Activated naive CD8-positive, alpha-beta T cell (primary cell): ENCODE measurements around the gene FCN2.

Source experiments
- H3K27ac Mint-ChIP-seq: one replicate; pipeline ENCODE4 v1.8.0; 2021; ENCODE audit warnings: mixed read lengths
- H3K27me3 Mint-ChIP-seq: one replicate; pipeline ENCODE4 v1.8.0; 2021; ENCODE audit warnings: mixed read lengths
- H3K36me3 Mint-ChIP-seq: one replicate; pipeline ENCODE4 v1.8.0; 2021; ENCODE audit warnings: mixed read lengths
- H3K4me1 Mint-ChIP-seq: one replicate; pipeline ENCODE4 v1.8.0; 2021; ENCODE audit warnings: low read depth, mixed read lengths
- H3K4me3 Mint-ChIP-seq: one replicate; pipeline ENCODE4 v1.8.0; 2021; ENCODE audit warnings: mild to moderate bottlenecking, mixed read lengths
- H3K9me3 Mint-ChIP-seq: one replicate; pipeline ENCODE4 v1.8.0; 2021; ENCODE audit warnings: low read depth, mixed read lengths

The FCN2 gene

DNA sequence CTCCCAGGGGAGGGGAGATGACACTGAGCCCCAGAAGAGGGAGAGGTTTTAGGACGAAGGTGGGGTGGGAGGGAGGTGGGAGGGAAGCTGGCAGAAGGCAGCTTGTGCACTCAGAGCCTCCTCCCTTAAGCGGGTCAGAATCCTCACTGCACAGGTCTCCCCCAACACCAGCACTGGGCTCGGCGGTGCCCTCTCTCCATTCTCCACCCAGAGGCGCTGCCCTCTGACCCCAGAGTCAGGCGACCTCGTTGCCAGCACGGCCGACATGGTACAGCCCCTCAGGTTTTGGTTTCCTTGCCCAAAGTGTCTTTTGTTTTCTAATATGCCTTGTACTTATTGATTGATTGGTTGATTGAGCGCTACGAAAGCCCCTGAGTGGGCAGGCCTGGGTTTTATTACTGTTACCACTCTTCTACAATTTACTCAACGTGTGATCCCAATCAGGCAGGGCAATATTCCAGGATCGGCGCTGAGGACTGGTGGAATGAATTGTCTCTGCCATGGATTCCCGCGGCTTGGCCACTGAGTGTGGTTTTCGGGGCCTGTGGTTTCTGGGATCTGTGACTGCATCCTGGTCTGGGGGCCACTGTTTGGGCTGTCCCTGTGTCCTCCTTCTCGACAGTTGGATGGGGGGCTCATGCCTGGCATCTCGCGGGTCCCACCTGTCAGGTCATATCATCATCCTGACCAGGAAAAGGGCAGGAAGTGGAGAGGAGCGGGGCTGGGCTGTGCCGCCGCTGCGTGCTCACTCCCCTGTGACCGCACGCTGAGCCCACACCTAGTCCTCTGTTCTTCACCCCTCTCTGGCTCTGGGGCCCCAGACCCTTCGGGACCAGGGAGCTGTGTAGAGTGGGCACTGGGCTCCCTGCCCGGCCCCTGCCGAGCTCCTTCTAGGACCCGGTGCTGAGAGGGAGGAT, 9.6 kb upstream of the FCN2 start:
- Mint-ChIP-seq H3K36me3 (no peaks in the 10 kb centered on the region), H3K27ac (no peak overlapping the region), H3K27me3 (peaks cover 2% of the 10 kb centered on the region), H3K4me1 (no peaks in the 10 kb centered on the region), H3K4me3 (no peak overlapping the region), H3K9me3 (no peaks in the 10 kb centered on the region)

DNA sequence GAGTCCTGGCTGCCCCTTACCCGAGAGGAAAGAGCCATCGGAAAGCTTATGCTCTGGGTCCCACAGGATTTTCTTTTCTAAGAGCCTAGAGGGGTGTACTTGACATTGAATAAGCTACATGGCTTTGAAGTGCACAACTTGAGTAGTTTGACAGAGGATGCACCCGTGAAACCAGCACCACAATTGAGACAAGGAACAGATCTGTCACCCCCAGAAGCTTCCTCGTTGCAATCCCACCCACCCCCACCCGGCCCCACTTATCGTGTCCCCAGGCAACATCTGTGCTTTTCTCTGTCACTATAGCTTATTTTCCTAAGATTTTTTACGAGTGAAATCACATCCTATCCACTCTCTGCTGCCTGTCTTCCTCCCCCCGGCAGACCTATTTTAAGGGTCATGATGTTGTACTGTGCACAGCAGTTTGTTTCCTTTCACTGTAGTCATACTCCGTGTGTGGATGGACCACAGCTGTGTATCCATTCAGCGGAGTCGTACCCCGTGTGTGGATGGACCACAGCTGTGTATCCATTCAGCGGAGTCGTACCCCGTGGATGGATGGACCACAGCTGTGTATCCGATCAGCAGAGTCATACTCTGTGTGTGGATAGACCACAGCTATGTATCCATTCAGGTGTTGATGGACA, 8.8 kb upstream of the FCN2 start:
- Mint-ChIP-seq H3K36me3 (no peaks in the 10 kb centered on the region), H3K27me3 (peaks cover 2% of the 10 kb centered on the region), H3K27ac (no peak overlapping the region), H3K4me3 (no peak overlapping the region), H3K4me1 (no peaks in the 10 kb centered on the region), H3K9me3 (no peaks in the 10 kb centered on the region)

GRCh38 chr9:134872482-134873231, 8.0 kb upstream of the FCN2 start:
- Mint-ChIP-seq H3K36me3 (no peaks in the 10 kb centered on the region), H3K4me3 (no peak overlapping the region), H3K9me3 (no peaks in the 10 kb centered on the region), H3K27me3 (peaks cover 2% of the 10 kb centered on the region), H3K4me1 (no peaks in the 10 kb centered on the region), H3K27ac (no peak overlapping the region)

DNA sequence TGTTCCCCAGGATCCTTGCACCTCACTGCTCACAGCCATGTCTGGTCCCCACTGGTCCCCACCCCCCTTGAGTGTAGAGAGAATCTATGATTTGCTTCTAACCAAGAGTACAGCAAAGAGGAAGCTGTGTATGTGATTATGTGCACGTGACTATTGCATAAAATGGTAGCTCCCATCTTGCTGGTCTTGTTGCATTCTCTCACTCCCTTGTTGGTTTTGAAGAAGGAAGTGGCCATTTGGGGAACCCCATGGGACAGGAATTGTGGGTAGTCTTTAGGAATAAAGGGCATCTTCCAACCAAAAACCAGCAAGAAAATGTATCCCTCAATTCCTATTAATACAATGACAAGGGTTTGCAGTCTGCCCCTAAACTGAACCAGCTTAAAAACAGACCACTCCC, 5.2 kb upstream of the FCN2 start:
- Mint-ChIP-seq H3K27ac (no peak overlapping the region), H3K4me1 (no peaks in the 10 kb centered on the region), H3K27me3 (peaks cover 2% of the 10 kb centered on the region), H3K9me3 (no peaks in the 10 kb centered on the region), H3K36me3 (no peaks in the 10 kb centered on the region), H3K4me3 (no peak overlapping the region)

GRCh38 chr9:134877541-134877940, 3.1 kb upstream of the FCN2 start:
- Mint-ChIP-seq H3K4me3 (no peak overlapping the region), H3K27me3 (peaks cover 2% of the 10 kb centered on the region), H3K9me3 (no peaks in the 10 kb centered on the region), H3K27ac (no peak overlapping the region), H3K4me1 (no peaks in the 10 kb centered on the region), H3K36me3 (no peaks in the 10 kb centered on the region)

- H3K27me3 Mint-ChIP-seq, result no peaks in the 10 kb centered on the region
- no peaks in the 10 kb centered on the region for H3K36me3 Mint-ChIP-seq
- H3K27ac Mint-ChIP-seq, result no peak overlapping the region
These were observed 736 bp upstream of the FCN2 start for GRCh38 chr9:134879664-134880483.

DNA sequence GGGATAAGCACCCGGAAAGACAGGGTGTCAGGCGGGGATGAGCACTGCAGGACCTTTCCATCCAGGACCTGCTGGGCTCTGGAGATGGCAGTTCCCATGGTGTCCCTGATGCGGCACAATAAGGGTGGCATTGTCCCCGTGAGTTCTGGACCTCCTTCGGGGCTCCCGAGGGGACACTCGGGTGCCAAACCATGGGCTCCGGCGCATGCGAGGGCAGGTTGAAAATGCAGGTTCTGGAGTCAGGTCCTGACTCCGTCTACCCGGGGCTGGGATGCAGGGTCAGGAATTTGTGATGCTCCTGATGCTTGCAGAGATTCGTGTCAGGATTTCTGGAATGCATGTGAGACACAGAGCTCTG, 682 bp downstream of the FCN2 start:
- Mint-ChIP-seq H3K27ac (no peak overlapping the region), H3K27me3 (no peaks in the 10 kb centered on the region), H3K9me3 (no peaks in the 10 kb centered on the region), H3K4me3 (no peak overlapping the region), H3K4me1 (no peaks in the 10 kb centered on the region), H3K36me3 (no peaks in the 10 kb centered on the region)

More at GRCh38 chr9:134879664-134880483, 736 bp upstream of the FCN2 start:
- H3K4me3 Mint-ChIP-seq, result no peak overlapping the region
- no peaks in the 10 kb centered on the region for H3K4me1 Mint-ChIP-seq
- no peaks in the 10 kb centered on the region for H3K9me3 Mint-ChIP-seq

- Mint-ChIP-seq H3K27me3 (no peaks in the 10 kb centered on the region), H3K9me3 (no peaks in the 10 kb centered on the region), H3K4me1 (no peaks in the 10 kb centered on the region), H3K4me3 (no peak overlapping the region), H3K36me3 (no peaks in the 10 kb centered on the region), H3K27ac (no peak overlapping the region)
These were observed 1.7 kb downstream of the FCN2 start for GRCh38 chr9:134882204-134882785.

DNA sequence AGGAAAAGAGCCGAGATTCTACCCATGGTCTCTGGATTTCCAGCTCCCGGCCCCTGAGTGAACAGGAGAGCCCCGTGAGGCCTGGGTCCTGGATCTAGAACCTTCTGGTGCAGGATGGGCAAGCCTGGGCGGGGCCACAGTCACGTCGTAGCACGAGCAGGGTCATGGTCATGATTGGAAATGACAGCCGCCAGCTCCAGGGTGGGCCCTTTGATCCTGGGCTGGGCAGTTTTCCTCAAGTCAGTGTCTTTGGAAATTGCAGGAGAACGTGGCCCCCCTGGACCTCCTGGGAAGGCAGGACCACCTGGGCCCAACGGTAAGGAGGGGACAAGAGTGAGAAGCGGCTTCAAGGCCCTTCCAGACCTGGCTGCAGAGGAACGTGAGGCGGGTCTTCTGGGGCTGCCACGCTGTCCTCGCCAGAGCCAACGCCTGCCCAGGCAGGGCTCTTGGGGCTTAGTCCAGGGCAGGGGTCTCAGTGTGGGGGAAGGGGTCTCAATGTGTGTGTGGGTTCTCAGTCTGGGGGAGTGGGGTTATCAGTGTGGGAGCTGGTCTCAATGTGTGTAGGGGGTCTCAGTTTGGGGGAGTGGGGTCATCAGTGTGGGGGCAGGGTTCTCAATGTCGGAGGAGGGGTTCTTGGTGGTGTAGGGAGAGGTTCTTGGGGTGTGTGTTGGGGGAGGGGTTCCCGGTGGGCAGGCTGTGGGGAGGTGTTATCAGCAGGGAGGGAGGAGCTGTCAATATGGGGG, 2.6 kb downstream of the FCN2 start:
- H3K27ac Mint-ChIP-seq, result no peak overlapping the region
- H3K4me3 Mint-ChIP-seq, result no peak overlapping the region
- peaks cover 2% of the 10 kb centered on the region for H3K4me1 Mint-ChIP-seq
- H3K9me3 Mint-ChIP-seq, result no peaks in the 10 kb centered on the region
- H3K36me3 Mint-ChIP-seq, result no peaks in the 10 kb centered on the region
- H3K27me3 Mint-ChIP-seq, result no peaks in the 10 kb centered on the region

- H3K36me3 Mint-ChIP-seq, result no peaks in the 10 kb centered on the region
- no peaks in the 10 kb centered on the region for H3K27me3 Mint-ChIP-seq
- H3K4me3 Mint-ChIP-seq, result no peak overlapping the region
- peaks cover 2% of the 10 kb centered on the region for H3K4me1 Mint-ChIP-seq
- H3K27ac Mint-ChIP-seq, result no peak overlapping the region
- no peaks in the 10 kb centered on the region for H3K9me3 Mint-ChIP-seq
These were observed 3.9 kb downstream of the FCN2 start for GRCh38 chr9:134884492-134884891.

GRCh38 chr9:134885001-134885678, 4.5 kb downstream of the FCN2 start:
- Mint-ChIP-seq H3K27ac (no peak overlapping the region), H3K4me1 (peaks cover 2% of the 10 kb centered on the region), H3K27me3 (no peaks in the 10 kb centered on the region), H3K9me3 (no peaks in the 10 kb centered on the region), H3K36me3 (no peaks in the 10 kb centered on the region), H3K4me3 (no peak overlapping the region)

- Mint-ChIP-seq H3K4me3 (no peak overlapping the region), H3K27me3 (peaks cover under 1% of the 10 kb centered on the region), H3K36me3 (no peaks in the 10 kb centered on the region), H3K9me3 (no peaks in the 10 kb centered on the region), H3K4me1 (peaks cover 2% of the 10 kb centered on the region), H3K27ac (no peak overlapping the region)
These were observed 5.2 kb downstream of the FCN2 start for GRCh38 chr9:134885679-134886412.

- no peaks in the 10 kb centered on the region for H3K36me3 Mint-ChIP-seq
- peaks cover 2% of the 10 kb centered on the region for H3K4me1 Mint-ChIP-seq
- H3K27ac Mint-ChIP-seq, result no peak overlapping the region
- no peaks in the 10 kb centered on the region for H3K9me3 Mint-ChIP-seq
- peaks cover 4% of the 10 kb centered on the region for H3K27me3 Mint-ChIP-seq
- no peak overlapping the region for H3K4me3 Mint-ChIP-seq
These were observed 5.9 kb downstream of the FCN2 start for GRCh38 chr9:134886413-134886913.
